ENCODE data around the gene GRID1.

DNA sequence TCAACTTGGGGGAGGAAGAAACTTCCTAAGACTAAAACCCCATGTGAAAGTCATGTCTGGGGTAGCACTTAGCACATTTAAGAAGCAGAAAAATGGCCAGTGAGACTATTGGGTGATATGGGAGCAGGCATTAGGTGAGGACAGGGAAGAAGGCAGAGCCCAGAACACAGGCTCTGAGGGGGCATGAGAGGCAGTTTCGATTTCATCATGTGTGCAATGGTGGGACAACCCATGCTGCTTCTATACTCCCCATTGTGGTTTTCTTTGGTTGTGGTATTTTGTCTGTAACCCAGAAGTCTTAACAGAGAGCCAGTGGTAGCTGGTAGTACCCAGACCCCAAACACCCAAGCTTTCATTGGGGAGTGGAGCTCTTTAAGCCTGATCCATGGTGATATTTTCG is 752.0 kb downstream of the GRID1 start:
- TF ChIP-seq, protein P1, sequence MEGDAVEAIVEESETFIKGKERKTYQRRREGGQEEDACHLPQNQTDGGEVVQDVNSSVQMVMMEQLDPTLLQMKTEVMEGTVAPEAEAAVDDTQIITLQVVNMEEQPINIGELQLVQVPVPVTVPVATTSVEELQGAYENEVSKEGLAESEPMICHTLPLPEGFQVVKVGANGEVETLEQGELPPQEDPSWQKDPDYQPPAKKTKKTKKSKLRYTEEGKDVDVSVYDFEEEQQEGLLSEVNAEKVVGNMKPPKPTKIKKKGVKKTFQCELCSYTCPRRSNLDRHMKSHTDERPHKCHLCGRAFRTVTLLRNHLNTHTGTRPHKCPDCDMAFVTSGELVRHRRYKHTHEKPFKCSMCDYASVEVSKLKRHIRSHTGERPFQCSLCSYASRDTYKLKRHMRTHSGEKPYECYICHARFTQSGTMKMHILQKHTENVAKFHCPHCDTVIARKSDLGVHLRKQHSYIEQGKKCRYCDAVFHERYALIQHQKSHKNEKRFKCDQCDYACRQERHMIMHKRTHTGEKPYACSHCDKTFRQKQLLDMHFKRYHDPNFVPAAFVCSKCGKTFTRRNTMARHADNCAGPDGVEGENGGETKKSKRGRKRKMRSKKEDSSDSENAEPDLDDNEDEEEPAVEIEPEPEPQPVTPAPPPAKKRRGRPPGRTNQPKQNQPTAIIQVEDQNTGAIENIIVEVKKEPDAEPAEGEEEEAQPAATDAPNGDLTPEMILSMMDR (IDR thresholded peaks at IDR 0.05): no peak
- no peak for TF ChIP-seq ZFX (IDR thresholded peaks at IDR 0.05; ENCODE audit: borderline replicate concordance)

Measured in 22Rv1 (cell line).